ENCODE results near the gene FRK.

FRK gene

GRCh38 chr6:116018976-116019375, 41.7 kb downstream of the FRK start:
- no peak for DNase-seq (ENCODE audit: low read depth, low spot score)
- no peak overlapping the region for H3K27ac ChIP-seq (ENCODE audit: low read length)
- no peaks in the 10 kb centered on the region for H3K36me3 ChIP-seq (ENCODE audit: control insufficient read depth, insufficient read depth, low read length)
- no peaks in the 10 kb centered on the region for H3K9me3 ChIP-seq (ENCODE audit: control insufficient read depth, insufficient read depth, low read length)
- WGBS (ENCODE audit: insufficient coverage, insufficient read length): no CpG with 5 or more reads among the region's 1 CpG
- H3K4me1 ChIP-seq (ENCODE audit: control insufficient read depth, insufficient read depth, low read length): no peaks in the 10 kb centered on the region
- H3K4me3 ChIP-seq (ENCODE audit: low read length): no peak overlapping the region
- no peaks in the 10 kb centered on the region for H3K27me3 ChIP-seq (ENCODE audit: control insufficient read depth, insufficient read depth, low read length)

- WGBS (ENCODE audit: insufficient coverage, insufficient read length): no CpG with 5 or more reads among the region's 2 CpGs
- H3K4me3 ChIP-seq (ENCODE audit: low read length): no peak overlapping the region
Measured at GRCh38 chr6:116017546-116018295, 43.0 kb downstream of the FRK start.

GRCh38 chr6:116016846-116017545, 43.7 kb downstream of the FRK start:
- H3K4me3 ChIP-seq (ENCODE audit: low read length): no peak overlapping the region
- H3K36me3 ChIP-seq (ENCODE audit: control insufficient read depth, insufficient read depth, low read length): no peaks in the 10 kb centered on the region
- H3K4me1 ChIP-seq (ENCODE audit: control insufficient read depth, insufficient read depth, low read length): no peaks in the 10 kb centered on the region
- H3K9me3 ChIP-seq (ENCODE audit: control insufficient read depth, insufficient read depth, low read length): no peaks in the 10 kb centered on the region
- no peak for DNase-seq (ENCODE audit: low read depth, low spot score)
- no peak overlapping the region for H3K27ac ChIP-seq (ENCODE audit: low read length)
- WGBS (ENCODE audit: insufficient coverage, insufficient read length): no CpG with 5 or more reads among the region's 4 CpGs
- no peaks in the 10 kb centered on the region for H3K27me3 ChIP-seq (ENCODE audit: control insufficient read depth, insufficient read depth, low read length)

More at GRCh38 chr6:116017546-116018295, 43.0 kb downstream of the FRK start:
- no peaks in the 10 kb centered on the region for H3K36me3 ChIP-seq (ENCODE audit: control insufficient read depth, insufficient read depth, low read length)
- H3K9me3 ChIP-seq (ENCODE audit: control insufficient read depth, insufficient read depth, low read length): no peaks in the 10 kb centered on the region
- H3K4me1 ChIP-seq (ENCODE audit: control insufficient read depth, insufficient read depth, low read length): no peaks in the 10 kb centered on the region
- no peaks in the 10 kb centered on the region for H3K27me3 ChIP-seq (ENCODE audit: control insufficient read depth, insufficient read depth, low read length)
- H3K27ac ChIP-seq (ENCODE audit: low read length): no peak overlapping the region
- no peak for DNase-seq (ENCODE audit: low read depth, low spot score)

- H3K27ac ChIP-seq (ENCODE audit: low read length): no peak overlapping the region
Measured at GRCh38 chr6:116015983-116016382, 44.7 kb downstream of the FRK start.

GRCh38 chr6:116015561-116015960, 45.1 kb downstream of the FRK start:
- DNase-seq (ENCODE audit: low read depth, low spot score): no peak

More at GRCh38 chr6:116015983-116016382, 44.7 kb downstream of the FRK start:
- Histone ChIP-seq H3K4me3 (ENCODE audit: low read length) (no peak overlapping the region), H3K27me3 (ENCODE audit: control insufficient read depth, insufficient read depth, low read length) (no peaks in the 10 kb centered on the region), H3K36me3 (ENCODE audit: control insufficient read depth, insufficient read depth, low read length) (no peaks in the 10 kb centered on the region), H3K4me1 (ENCODE audit: control insufficient read depth, insufficient read depth, low read length) (no peaks in the 10 kb centered on the region), H3K9me3 (ENCODE audit: control insufficient read depth, insufficient read depth, low read length) (no peaks in the 10 kb centered on the region)
- no peak for DNase-seq (ENCODE audit: low read depth, low spot score)

GRCh38 chr6:116012951-116013350, 47.7 kb downstream of the FRK start:
- H3K4me1 ChIP-seq (ENCODE audit: control insufficient read depth, insufficient read depth, low read length): no peaks in the 10 kb centered on the region
- H3K27ac ChIP-seq (ENCODE audit: low read length): no peak overlapping the region
- DNase-seq (ENCODE audit: low read depth, low spot score): no peak
- H3K4me3 ChIP-seq (ENCODE audit: low read length): no peak overlapping the region
- H3K27me3 ChIP-seq (ENCODE audit: control insufficient read depth, insufficient read depth, low read length): no peaks in the 10 kb centered on the region
- H3K36me3 ChIP-seq (ENCODE audit: control insufficient read depth, insufficient read depth, low read length): no peaks in the 10 kb centered on the region
- H3K9me3 ChIP-seq (ENCODE audit: control insufficient read depth, insufficient read depth, low read length): no peaks in the 10 kb centered on the region

More at GRCh38 chr6:116015561-116015960, 45.1 kb downstream of the FRK start:
- Histone ChIP-seq H3K9me3 (ENCODE audit: control insufficient read depth, insufficient read depth, low read length) (no peaks in the 10 kb centered on the region), H3K4me3 (ENCODE audit: low read length) (no peak overlapping the region), H3K4me1 (ENCODE audit: control insufficient read depth, insufficient read depth, low read length) (no peaks in the 10 kb centered on the region), H3K36me3 (ENCODE audit: control insufficient read depth, insufficient read depth, low read length) (no peaks in the 10 kb centered on the region), H3K27ac (ENCODE audit: low read length) (no peak overlapping the region), H3K27me3 (ENCODE audit: control insufficient read depth, insufficient read depth, low read length) (no peaks in the 10 kb centered on the region)

GRCh38 chr6:116012471-116012949, 48.2 kb downstream of the FRK start:
- Histone ChIP-seq H3K4me3 (ENCODE audit: low read length) (no peak overlapping the region), H3K27ac (ENCODE audit: low read length) (no peak overlapping the region), H3K4me1 (ENCODE audit: control insufficient read depth, insufficient read depth, low read length) (no peaks in the 10 kb centered on the region), H3K36me3 (ENCODE audit: control insufficient read depth, insufficient read depth, low read length) (no peaks in the 10 kb centered on the region), H3K9me3 (ENCODE audit: control insufficient read depth, insufficient read depth, low read length) (no peaks in the 10 kb centered on the region), H3K27me3 (ENCODE audit: control insufficient read depth, insufficient read depth, low read length) (no peaks in the 10 kb centered on the region)
- WGBS (ENCODE audit: insufficient coverage, insufficient read length): no CpG with 5 or more reads among the region's 1 CpG
- DNase-seq (ENCODE audit: low read depth, low spot score): no peak

GRCh38 chr6:116011520-116011919, 49.2 kb downstream of the FRK start:
- no CpG with 5 or more reads among the region's 3 CpGs for WGBS (ENCODE audit: insufficient coverage, insufficient read length)
- Histone ChIP-seq H3K9me3 (ENCODE audit: control insufficient read depth, insufficient read depth, low read length) (no peaks in the 10 kb centered on the region), H3K27ac (ENCODE audit: low read length) (no peak overlapping the region), H3K36me3 (ENCODE audit: control insufficient read depth, insufficient read depth, low read length) (no peaks in the 10 kb centered on the region), H3K27me3 (ENCODE audit: control insufficient read depth, insufficient read depth, low read length) (no peaks in the 10 kb centered on the region), H3K4me1 (ENCODE audit: control insufficient read depth, insufficient read depth, low read length) (no peaks in the 10 kb centered on the region), H3K4me3 (ENCODE audit: low read length) (no peak overlapping the region)
- no peak for DNase-seq (ENCODE audit: low read depth, low spot score)

- H3K4me1 ChIP-seq (ENCODE audit: control insufficient read depth, insufficient read depth, low read length): no peaks in the 10 kb centered on the region
- H3K27ac ChIP-seq (ENCODE audit: low read length): no peak overlapping the region
- H3K9me3 ChIP-seq (ENCODE audit: control insufficient read depth, insufficient read depth, low read length): no peaks in the 10 kb centered on the region
- peak; percentile 37 for DNase-seq (ENCODE audit: low read depth, low spot score)
- H3K36me3 ChIP-seq (ENCODE audit: control insufficient read depth, insufficient read depth, low read length): no peaks in the 10 kb centered on the region
- no peaks in the 10 kb centered on the region for H3K27me3 ChIP-seq (ENCODE audit: control insufficient read depth, insufficient read depth, low read length)
- 100% methylated on average over 1 of the region's 3 CpGs for WGBS (ENCODE audit: insufficient coverage, insufficient read length)
- H3K4me3 ChIP-seq (ENCODE audit: low read length): no peak overlapping the region
Measured at GRCh38 chr6:116010790-116011401, 49.8 kb downstream of the FRK start.

- WGBS (ENCODE audit: insufficient coverage, insufficient read length): no CpG with 5 or more reads among the region's 3 CpGs
- Histone ChIP-seq H3K4me1 (ENCODE audit: control insufficient read depth, insufficient read depth, low read length) (no peaks in the 10 kb centered on the region), H3K36me3 (ENCODE audit: control insufficient read depth, insufficient read depth, low read length) (no peaks in the 10 kb centered on the region)
Measured at GRCh38 chr6:116010386-116010785, 50.3 kb downstream of the FRK start.

More at GRCh38 chr6:116010386-116010785, 50.3 kb downstream of the FRK start:
- Histone ChIP-seq H3K27me3 (ENCODE audit: control insufficient read depth, insufficient read depth, low read length) (no peaks in the 10 kb centered on the region), H3K27ac (ENCODE audit: low read length) (no peak overlapping the region), H3K9me3 (ENCODE audit: control insufficient read depth, insufficient read depth, low read length) (no peaks in the 10 kb centered on the region), H3K4me3 (ENCODE audit: low read length) (no peak overlapping the region)
- no peak for DNase-seq (ENCODE audit: low read depth, low spot score)
